ENCODE measurements around the gene OSCAR.

DNA sequence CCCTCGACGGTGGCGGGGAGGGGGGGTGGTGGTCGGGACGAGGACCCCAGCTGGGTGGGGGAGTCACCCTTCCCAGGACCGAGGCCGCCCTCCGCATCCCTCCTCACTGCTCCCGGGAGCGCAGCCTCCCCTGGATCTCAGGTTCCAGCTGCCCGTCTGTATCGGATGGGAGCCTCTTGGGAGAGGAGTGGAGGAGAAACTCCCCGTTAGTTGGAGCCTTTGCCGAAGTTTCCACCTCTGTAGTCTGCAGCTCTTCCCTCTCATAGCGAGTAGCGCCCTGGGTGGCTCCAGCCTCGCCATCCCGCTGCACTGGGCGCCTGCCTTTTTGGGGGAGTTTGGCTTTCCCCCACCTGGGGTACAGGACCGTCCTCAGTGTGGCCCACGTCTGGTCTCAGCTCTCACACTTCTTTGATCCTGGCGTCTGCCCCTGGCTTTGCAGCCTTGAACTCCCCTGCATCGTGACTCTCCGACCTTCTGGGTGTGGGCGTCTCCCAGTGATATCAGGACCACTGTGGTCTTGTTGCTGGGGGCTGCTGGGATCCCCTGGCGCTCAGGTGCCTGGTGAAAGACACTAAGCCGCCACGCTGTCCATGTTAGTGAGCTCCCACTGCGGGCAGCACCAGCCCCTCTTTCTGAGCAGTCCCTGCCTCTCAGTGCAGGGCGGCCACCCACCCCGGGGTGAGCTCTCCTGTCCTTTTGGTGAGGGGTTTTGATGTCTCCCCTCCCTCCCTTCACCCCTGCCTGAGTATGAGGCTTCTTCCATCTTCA is 38.1 kb upstream of the OSCAR start:
- TF ChIP-seq POLR2A (IDR thresholded peaks at IDR 0.05): no peak
- TF ChIP-seq POLR2AphosphoS5 (IDR thresholded peaks at IDR 0.05): no peak
- TF ChIP-seq, protein P1, sequence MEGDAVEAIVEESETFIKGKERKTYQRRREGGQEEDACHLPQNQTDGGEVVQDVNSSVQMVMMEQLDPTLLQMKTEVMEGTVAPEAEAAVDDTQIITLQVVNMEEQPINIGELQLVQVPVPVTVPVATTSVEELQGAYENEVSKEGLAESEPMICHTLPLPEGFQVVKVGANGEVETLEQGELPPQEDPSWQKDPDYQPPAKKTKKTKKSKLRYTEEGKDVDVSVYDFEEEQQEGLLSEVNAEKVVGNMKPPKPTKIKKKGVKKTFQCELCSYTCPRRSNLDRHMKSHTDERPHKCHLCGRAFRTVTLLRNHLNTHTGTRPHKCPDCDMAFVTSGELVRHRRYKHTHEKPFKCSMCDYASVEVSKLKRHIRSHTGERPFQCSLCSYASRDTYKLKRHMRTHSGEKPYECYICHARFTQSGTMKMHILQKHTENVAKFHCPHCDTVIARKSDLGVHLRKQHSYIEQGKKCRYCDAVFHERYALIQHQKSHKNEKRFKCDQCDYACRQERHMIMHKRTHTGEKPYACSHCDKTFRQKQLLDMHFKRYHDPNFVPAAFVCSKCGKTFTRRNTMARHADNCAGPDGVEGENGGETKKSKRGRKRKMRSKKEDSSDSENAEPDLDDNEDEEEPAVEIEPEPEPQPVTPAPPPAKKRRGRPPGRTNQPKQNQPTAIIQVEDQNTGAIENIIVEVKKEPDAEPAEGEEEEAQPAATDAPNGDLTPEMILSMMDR (IDR thresholded peaks at IDR 0.05): no peak

All from suprapubic skin (tissue), 4 donors.